ENCODE data around the gene DDX49. TPM values are rescaled to one million over a fixed set of nuclear protein-coding genes. Genes with fewer than 3 reads are reported as not detected.
A peak's percentile ranks its signal among the peaks of the same experiment; 100 is the strongest.
"Not testable (repeated sequence)": the region's sequence is repeated elsewhere in the genome, so short reads cannot be mapped to it uniquely, and the experiment has no call there.

The DDX49 gene
- total RNA-seq, 2 experiments from 2014 or later: 48.3 to 50.1 TPM

DNA sequence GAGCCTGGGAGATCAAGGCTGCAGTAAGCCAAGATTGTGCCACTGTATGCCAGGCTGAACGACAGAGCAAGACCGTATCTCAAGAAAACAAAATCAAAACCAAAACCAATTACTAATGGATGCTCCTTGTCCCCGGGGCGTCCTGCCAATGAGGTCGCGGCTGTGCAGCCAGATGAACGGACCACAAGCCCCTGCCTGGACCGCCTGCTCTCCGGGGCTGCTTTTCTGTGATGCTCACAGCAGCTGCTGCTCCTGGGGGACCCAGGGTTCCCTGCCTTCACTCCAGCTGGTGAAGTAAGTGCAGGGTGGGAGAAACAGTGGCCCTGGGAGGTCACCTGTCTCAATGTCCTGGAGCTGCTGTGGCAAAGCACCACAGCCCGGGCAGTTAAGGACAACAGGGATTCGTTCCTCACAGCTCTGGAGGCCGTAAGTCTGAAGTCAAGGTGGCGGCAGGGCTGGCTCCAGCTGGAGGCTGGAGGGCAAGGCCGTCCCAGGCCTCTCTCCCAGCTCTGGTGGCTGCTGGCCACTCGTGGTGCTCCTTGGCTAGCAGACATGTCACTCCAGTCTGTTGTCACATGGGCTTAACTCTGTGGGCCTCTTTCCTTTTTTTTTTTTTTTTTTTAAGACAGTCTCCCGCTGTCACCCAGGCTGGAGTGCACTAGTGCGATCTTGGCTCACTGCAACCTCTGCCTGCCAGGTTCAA is 10.4 kb upstream of the DDX49 start:
- intact Hi-C loops (cut with micrococcal nuclease): no loop called here
- DNase-seq: no peak
- CTCF ChIA-PET: no interaction called here
- Mint-ChIP-seq H3K4me3 (no peak overlapping the region), H3K36me3 (ENCODE audit: low read depth) (peaks cover 15% of the 10 kb centered on the region), H3K4me1 (ENCODE audit: low read depth) (peaks cover 8% of the 10 kb centered on the region), H3K27me3 (ENCODE audit: low read depth) (no peaks in the 10 kb centered on the region), H3K9me3 (no peaks in the 10 kb centered on the region), H3K27ac (no peak overlapping the region)

- Mint-ChIP-seq H3K27me3 (ENCODE audit: low read depth) (no peaks in the 10 kb centered on the region), H3K36me3 (ENCODE audit: low read depth) (peaks cover 15% of the 10 kb centered on the region), H3K27ac (no peak overlapping the region), H3K9me3 (no peaks in the 10 kb centered on the region), H3K4me3 (no peak overlapping the region), H3K4me1 (ENCODE audit: low read depth) (peaks cover 8% of the 10 kb centered on the region)
- no peak for DNase-seq
- intact Hi-C loops (cut with micrococcal nuclease): no loop called here
- CTCF ChIA-PET: no interaction called here
These were observed 9.5 kb upstream of the DDX49 start for GRCh38 chr19:18910010-18910409.

- CTCF ChIA-PET: no interaction called here
- intact Hi-C loops (cut with micrococcal nuclease): no loop called here
- peaks cover 18% of the 10 kb centered on the region for H3K36me3 Mint-ChIP-seq (ENCODE audit: low read depth)
- H3K9me3 Mint-ChIP-seq: no peaks in the 10 kb centered on the region
- no peak overlapping the region for H3K27ac Mint-ChIP-seq
- H3K4me1 Mint-ChIP-seq (ENCODE audit: low read depth): peaks cover 16% of the 10 kb centered on the region
- no peaks in the 10 kb centered on the region for H3K27me3 Mint-ChIP-seq (ENCODE audit: low read depth)
- DNase-seq: no peak
- no peak overlapping the region for H3K4me3 Mint-ChIP-seq
These were observed 8.6 kb upstream of the DDX49 start for GRCh38 chr19:18910801-18911436.

GRCh38 chr19:18912933-18913332 is 6.6 kb upstream of the DDX49 start:
- Mint-ChIP-seq H3K36me3 (ENCODE audit: low read depth) (peaks cover 18% of the 10 kb centered on the region), H3K4me3 (no peak overlapping the region), H3K27me3 (ENCODE audit: low read depth) (no peaks in the 10 kb centered on the region), H3K9me3 (no peaks in the 10 kb centered on the region), H3K4me1 (ENCODE audit: low read depth) (peaks cover 26% of the 10 kb centered on the region), H3K27ac (no peak overlapping the region)
- DNase-seq: no peak
- CTCF ChIA-PET: interaction anchor here (1.1 kb wide), 1 partner anchor 70 kb away, joined by 5 read pairs; no protein-coding TSS in a partner anchor
- intact Hi-C loops (cut with micrococcal nuclease): no loop called here

- no peak overlapping the region for H3K4me3 Mint-ChIP-seq
- CTCF ChIA-PET: no interaction called here
- intact Hi-C loops (cut with micrococcal nuclease): no loop called here
- no peaks in the 10 kb centered on the region for H3K9me3 Mint-ChIP-seq
- DNase-seq: no peak
- peaks cover 18% of the 10 kb centered on the region for H3K36me3 Mint-ChIP-seq (ENCODE audit: low read depth)
- no peak overlapping the region for H3K27ac Mint-ChIP-seq
- no peaks in the 10 kb centered on the region for H3K27me3 Mint-ChIP-seq (ENCODE audit: low read depth)
- peaks cover 30% of the 10 kb centered on the region for H3K4me1 Mint-ChIP-seq (ENCODE audit: low read depth)
These were observed 6.0 kb upstream of the DDX49 start for GRCh38 chr19:18913466-18913865.

DNA sequence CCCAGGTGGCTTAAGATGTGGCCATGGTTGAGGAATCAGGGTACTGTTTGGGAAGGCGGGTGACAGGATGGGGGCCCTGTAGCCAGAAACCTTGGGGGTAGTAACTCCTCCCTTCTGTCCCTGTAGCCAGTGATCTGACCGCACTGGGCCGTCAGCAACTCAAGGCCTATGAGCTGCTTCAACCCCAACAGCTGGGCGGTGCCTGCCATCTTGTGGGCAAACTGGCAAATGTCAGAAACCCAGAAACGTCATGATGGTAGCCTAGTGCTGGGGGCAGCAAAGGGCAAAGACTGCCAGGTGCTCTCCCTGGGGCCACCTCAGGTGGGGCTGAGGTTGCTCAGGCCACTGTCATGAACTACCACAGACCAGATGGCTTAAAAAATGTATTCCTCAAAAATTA is 3.9 kb upstream of the DDX49 start:
- intact Hi-C loops (cut with micrococcal nuclease): loop anchor here (2.0 to 5.0 kb wide), 3 partner anchors 438 to 828 kb away; partner anchors contain the start of gene IL12RB1
- Mint-ChIP-seq H3K27ac (no peak overlapping the region), H3K36me3 (ENCODE audit: low read depth) (peaks cover 19% of the 10 kb centered on the region), H3K4me1 (ENCODE audit: low read depth) (peaks cover 44% of the 10 kb centered on the region), H3K9me3 (no peaks in the 10 kb centered on the region), H3K27me3 (ENCODE audit: low read depth) (no peaks in the 10 kb centered on the region), H3K4me3 (no peak overlapping the region)
- CTCF ChIA-PET: interaction anchor here (0.6 to 0.7 kb wide), 3 partner anchors 322 to 395 kb away, joined by 3 to 6 read pairs (median 3); no protein-coding TSS in a partner anchor
- peak; percentile 63 for DNase-seq

- CTCF ChIA-PET: interaction anchor here (1.3 to 1.8 kb wide), 2 partner anchors 30 to 69 kb away, joined by 4 read pairs; no protein-coding TSS in a partner anchor
- Mint-ChIP-seq H3K36me3 (ENCODE audit: low read depth) (peaks cover 21% of the 10 kb centered on the region), H3K4me3 (peak overlapping the region; percentile 66), H3K27ac (peak overlapping the region; percentile 63), H3K4me1 (ENCODE audit: low read depth) (peaks cover 53% of the 10 kb centered on the region)
- DNase-seq; H3K27me3 Mint-ChIP-seq (ENCODE audit: low read depth); H3K9me3 Mint-ChIP-seq: not testable (repeated sequence)
- intact Hi-C loops (cut with micrococcal nuclease): loop anchor here (5.0 kb wide), 2 partner anchors 440 to 830 kb away; partner anchors contain the start of gene IL12RB1
These were observed 1.9 kb upstream of the DDX49 start for GRCh38 chr19:18917593-18917992.

- intact Hi-C loops (cut with micrococcal nuclease): loop anchor here (1.0 to 5.0 kb wide), 16 partner anchors 12 to 833 kb away; partner anchors contain the start of genes ARMC6, BORCS8, ELL and FKBP8
- peak overlapping the region; percentile 94 for H3K4me3 Mint-ChIP-seq
- no peaks in the 10 kb centered on the region for H3K9me3 Mint-ChIP-seq
These were observed 342 bp downstream of the DDX49 start for GRCh38 chr19:18919900-18920214.

DNA sequence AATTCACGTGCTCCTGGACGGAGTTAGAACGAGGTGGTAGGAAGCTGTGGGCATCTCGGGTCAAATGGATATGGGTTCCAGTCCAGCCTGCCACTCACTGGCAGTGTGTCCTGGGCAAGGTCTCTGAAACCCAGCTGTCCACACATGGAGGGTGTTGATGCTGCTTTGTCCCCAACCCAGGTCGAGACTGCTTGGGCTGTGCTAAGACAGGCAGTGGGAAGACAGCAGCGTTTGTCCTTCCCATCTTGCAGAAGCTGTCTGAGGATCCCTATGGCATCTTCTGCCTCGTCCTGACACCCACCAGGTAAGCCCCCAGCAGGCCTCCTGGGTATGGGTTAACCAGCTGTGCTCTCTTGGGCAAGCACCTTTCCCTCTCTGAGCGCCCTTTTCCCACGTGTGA is 885 bp downstream of the DDX49 start:
- Mint-ChIP-seq H3K9me3 (no peaks in the 10 kb centered on the region), H3K4me3 (peak overlapping the region; percentile 94), H3K27ac (peak overlapping the region; percentile 88), H3K4me1 (ENCODE audit: low read depth) (peaks cover 42% of the 10 kb centered on the region), H3K36me3 (ENCODE audit: low read depth) (peaks cover 27% of the 10 kb centered on the region), H3K27me3 (ENCODE audit: low read depth) (no peaks in the 10 kb centered on the region)
- CTCF ChIA-PET: interaction anchor here (0.6 kb wide), 1 partner anchor 68 kb away, joined by 5 read pairs; no protein-coding TSS in a partner anchor
- intact Hi-C loops (cut with micrococcal nuclease): no loop called here
- DNase-seq: no peak

More at GRCh38 chr19:18919900-18920214, 342 bp downstream of the DDX49 start:
- H3K27me3 Mint-ChIP-seq (ENCODE audit: low read depth): no peaks in the 10 kb centered on the region
- peaks cover 25% of the 10 kb centered on the region for H3K36me3 Mint-ChIP-seq (ENCODE audit: low read depth)
- no peak for DNase-seq
- CTCF ChIA-PET: interaction anchor here (0.6 to 1.4 kb wide), 3 partner anchors 9 to 331 kb away, joined by 3 to 5 read pairs (median 3); partner anchors contain the start of gene REX1BD
- H3K4me1 Mint-ChIP-seq (ENCODE audit: low read depth): peaks cover 46% of the 10 kb centered on the region
- H3K27ac Mint-ChIP-seq: peak overlapping the region; percentile 88

DNA sequence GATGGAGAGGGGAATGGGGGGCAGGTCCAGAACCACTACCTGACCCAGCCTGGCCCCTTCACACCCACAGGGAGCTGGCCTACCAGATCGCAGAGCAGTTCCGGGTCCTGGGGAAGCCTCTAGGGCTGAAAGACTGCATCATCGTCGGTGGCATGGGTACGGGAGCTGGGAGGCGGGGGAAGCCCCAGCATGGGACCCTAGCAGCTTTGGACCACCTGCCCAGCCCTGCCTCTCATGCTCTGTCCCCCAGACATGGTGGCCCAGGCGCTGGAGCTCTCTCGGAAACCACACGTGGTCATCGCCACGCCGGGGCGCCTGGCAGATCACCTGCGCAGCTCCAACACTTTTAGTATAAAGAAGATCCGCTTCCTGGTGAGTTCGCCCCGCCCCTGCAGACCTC is 2.1 kb downstream of the DDX49 start:
- DNase-seq: no peak
- no peaks in the 10 kb centered on the region for H3K9me3 Mint-ChIP-seq
- H3K27me3 Mint-ChIP-seq (ENCODE audit: low read depth): no peaks in the 10 kb centered on the region
- H3K4me1 Mint-ChIP-seq (ENCODE audit: low read depth): peaks cover 36% of the 10 kb centered on the region
- H3K4me3 Mint-ChIP-seq: peak overlapping the region; percentile 52
- CTCF ChIA-PET: no interaction called here
- H3K36me3 Mint-ChIP-seq (ENCODE audit: low read depth): peaks cover 31% of the 10 kb centered on the region
- intact Hi-C loops (cut with micrococcal nuclease): no loop called here
- no peak overlapping the region for H3K27ac Mint-ChIP-seq

DNA sequence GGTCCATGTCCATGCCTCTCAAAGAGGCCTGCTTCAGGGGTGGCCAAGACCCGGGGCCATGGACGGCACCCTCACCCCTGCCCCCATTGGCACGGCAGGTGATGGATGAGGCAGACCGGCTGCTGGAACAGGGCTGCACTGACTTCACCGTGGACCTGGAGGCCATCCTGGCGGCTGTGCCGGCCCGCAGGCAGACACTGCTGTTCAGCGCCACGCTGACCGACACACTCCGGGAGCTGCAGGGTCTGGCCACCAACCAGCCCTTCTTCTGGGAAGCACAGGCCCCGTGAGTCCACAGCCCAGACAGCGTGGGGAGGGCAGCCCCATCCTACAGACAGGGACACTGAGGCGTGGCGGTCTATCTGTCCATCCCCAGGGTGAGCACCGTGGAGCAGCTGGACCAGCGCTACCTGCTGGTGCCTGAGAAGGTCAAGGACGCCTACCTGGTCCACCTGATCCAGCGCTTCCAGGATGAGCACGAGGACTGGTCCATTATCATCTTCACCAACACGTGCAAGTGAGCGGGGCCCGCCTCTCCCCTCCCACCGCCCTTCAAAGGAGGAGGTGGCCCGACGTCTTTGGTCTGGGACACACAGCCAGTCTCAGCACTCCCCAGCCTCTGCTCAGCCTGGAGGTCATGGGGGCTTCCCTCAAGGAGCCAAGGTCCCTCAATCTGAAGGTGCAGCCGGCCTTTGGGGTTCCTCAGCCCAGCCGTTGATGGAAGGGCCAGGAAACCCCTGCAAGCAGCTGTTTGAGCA is 2.9 kb downstream of the DDX49 start:
- Mint-ChIP-seq H3K36me3 (ENCODE audit: low read depth) (peaks cover 28% of the 10 kb centered on the region), H3K9me3 (no peaks in the 10 kb centered on the region), H3K27me3 (ENCODE audit: low read depth) (no peaks in the 10 kb centered on the region), H3K4me3 (no peak overlapping the region), H3K4me1 (ENCODE audit: low read depth) (peaks cover 32% of the 10 kb centered on the region), H3K27ac (no peak overlapping the region)
- intact Hi-C loops (cut with micrococcal nuclease): no loop called here
- DNase-seq: no peak
- CTCF ChIA-PET: no interaction called here

- no peak for DNase-seq
- H3K27ac Mint-ChIP-seq: no peak overlapping the region
- CTCF ChIA-PET: interaction anchor here (1.5 kb wide), 1 partner anchor 24 kb away, joined by 3 read pairs; no protein-coding TSS in a partner anchor
- H3K4me1 Mint-ChIP-seq (ENCODE audit: low read depth): peaks cover 17% of the 10 kb centered on the region
- no peaks in the 10 kb centered on the region for H3K9me3 Mint-ChIP-seq
- no peak overlapping the region for H3K4me3 Mint-ChIP-seq
- intact Hi-C loops (cut with micrococcal nuclease): no loop called here
- no peaks in the 10 kb centered on the region for H3K27me3 Mint-ChIP-seq (ENCODE audit: low read depth)
- H3K36me3 Mint-ChIP-seq (ENCODE audit: low read depth): peaks cover 25% of the 10 kb centered on the region
These were observed 5.2 kb downstream of the DDX49 start for GRCh38 chr19:18924684-18925213.
